GM21576 (cell line): Measurements from ENCODE around the gene ACACA.
"Not testable (repeated sequence)": the region's sequence is repeated elsewhere in the genome, so short reads cannot be mapped to it uniquely, and the experiment has no call there.

Experiments used
- ATAC-seq: cut with Tn5 transposase; IDR thresholded peaks from one replicate; pipeline ENCODE4 v1.9.1; 2021; ENCODE audit warnings: mild to moderate bottlenecking, moderate library complexity; ENCODE audit not compliant: unreplicated experiment

Gene ACACA

DNA sequence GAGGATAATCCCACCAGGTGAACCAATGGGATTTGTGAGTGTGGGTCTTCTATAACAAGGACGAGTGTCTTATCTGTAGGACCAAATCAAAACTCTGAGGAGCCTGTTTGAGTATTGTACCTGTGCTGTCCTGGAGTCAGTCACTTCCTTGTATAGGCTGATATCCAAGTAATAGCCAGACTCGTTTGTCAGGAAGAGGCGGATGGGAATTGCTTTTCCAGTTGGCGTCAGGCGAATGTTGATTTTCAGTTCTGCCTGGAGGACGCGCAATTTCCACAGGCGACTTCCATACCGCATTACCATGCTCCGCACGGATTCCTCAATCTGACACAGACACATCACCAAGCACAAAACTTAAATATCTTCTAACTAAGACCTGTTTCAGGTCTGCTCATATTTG is 218.5 kb downstream of the ACACA start:
- no peak for ATAC-seq

DNA sequence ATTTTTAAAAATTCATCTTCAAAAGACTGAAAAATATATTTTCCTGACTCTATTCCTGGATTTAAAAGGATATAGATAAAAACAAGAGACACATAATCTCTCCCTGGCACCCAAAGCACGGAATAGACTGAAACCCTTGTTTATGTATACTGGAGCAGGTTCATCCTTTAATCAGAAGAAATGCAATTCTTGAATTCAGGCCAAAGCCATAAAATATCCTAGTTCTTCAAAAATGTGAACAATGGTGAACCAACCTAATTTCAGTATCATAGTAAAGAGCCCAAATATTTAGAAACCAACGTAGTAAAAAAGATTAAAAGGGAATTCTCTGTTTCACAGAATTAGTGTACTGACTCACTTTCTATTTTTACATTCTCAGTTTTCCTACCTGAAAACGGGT is 219.4 kb downstream of the ACACA start:
- ATAC-seq: no peak

DNA sequence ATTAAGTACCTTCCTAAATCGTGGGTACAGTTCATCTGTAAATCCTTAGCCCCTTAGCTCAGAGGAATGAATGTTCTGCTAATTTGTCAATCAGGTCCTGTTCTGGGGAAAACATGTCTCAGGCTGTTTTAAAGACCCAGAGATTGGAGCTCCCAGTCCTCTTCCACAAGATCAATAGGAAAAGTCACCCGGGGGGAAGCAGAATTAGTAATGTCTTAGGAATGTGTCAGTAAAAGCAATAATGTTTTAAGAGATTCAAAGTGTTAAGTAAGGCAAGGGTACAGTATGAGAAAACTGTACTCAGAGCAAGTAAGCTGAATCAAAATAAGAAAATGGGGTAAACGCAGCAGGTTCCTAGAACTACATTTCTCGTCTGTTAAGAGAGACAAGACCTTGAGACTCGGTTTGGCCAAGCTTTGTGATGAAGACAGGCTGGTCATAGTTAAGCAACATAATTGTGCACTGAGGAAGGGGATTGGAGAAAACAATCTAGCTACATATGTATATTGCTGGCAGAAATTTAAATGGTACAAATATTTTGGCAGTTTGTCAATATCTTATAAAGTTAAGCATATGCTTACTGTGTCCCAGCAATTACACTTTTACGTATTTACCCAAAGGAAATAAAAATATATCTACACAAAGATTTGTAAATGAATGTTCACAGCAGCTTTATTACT is 223.7 kb downstream of the ACACA start:
- no peak for ATAC-seq

DNA sequence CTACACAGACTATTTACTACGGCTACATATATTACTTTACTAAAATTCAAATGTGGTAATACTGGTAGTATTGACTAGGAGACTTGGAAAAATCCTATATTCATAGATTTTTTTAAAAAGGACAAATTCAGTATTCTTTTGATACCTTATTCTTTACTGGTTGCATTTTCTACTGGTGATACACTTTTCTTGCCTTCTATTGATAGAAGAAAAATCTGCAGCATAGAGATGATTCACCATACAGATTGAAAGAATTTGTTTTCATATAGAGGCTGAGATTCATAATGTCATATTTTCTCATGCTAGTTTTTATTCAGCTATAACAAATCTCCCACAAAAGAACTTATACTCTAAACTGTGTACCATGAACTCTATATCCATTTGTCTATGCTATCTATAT is 226.3 kb downstream of the ACACA start:
- ATAC-seq: no peak

DNA sequence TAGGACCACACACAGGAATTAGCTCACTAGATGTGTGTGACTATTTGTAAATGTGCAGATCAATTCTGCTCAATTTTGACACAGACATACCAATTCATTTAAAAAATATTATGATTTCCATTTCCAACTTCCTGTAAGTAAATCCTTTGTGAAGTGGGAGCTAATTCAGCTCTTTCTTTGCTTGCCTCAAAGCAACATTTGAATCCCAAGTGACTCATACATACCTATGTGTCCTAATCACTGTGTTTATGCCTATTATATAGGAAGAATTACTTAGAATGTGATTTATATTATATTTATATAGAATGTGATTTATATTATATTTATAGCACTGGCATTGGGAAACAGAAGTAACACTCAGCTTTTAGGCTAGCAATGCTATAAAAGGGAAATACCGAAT is 226.7 kb downstream of the ACACA start:
- ATAC-seq: no peak

DNA sequence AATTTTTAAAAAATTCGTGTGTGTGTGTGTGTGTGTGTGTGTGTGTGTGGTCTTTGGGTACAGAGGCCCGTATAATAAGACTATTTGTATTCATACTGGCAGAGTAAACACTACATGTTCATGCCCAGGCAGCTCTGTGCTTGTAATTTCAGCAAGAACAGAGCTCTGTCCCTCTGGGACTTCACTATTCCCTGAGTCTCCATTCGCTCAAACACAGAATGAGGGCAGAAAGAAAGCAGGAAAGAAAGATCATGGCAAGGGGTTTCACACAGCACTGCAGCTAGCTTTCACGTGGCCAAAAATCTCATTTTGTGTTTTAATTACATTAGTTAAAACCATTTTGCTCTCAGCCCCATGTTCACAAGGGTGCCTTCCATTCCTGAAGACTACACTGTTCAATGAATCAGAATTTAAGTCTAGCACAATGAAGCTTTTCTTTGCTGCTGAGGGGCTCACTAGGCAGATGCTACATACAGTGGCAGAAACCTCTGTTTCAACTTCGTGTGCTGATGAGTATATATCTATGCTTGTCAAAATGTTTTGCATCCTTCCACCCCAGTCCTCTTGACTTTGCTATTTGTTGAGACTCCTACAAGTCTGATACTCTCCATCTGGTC is 229.3 kb downstream of the ACACA start:
- ATAC-seq: no peak

DNA sequence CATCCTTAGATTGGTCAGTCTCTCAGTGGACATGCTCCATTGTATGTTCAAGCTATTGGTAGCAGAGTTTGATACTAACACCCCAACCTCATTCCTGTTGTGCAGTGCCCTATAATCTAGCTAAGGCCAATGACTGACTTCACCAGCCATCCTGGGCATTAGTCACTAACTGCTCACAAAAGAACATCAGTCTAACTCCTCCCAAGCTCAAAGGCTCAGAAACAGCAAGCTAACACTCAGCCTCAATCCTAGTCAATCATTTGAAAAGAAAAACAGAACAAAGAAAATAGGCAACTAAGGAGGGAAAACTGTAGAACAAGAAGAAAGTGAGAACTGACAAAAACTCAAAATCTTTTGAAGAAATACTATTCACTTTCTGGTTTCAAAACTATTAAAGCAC is 229.9 kb downstream of the ACACA start:
- ATAC-seq: no peak

DNA sequence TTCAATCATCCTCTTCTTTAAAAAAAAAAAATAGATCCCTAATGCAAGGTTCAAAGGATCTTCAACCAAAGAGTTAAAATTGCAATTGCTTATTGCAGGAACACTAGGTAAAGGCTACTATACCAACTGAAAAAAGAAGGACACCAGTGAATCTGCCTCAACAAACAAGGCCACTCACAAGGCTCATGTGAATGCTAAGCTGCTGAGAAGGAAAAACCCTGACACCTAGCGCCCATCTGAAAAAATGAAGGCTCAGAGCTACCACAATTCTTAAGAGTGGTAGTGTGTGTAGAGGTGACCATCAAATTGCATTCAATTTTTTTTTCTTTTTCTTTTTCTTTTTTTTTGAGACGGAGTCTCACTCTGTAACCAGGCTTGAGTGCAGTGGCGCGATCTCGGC is 232.4 kb downstream of the ACACA start:
- ATAC-seq: no peak

DNA sequence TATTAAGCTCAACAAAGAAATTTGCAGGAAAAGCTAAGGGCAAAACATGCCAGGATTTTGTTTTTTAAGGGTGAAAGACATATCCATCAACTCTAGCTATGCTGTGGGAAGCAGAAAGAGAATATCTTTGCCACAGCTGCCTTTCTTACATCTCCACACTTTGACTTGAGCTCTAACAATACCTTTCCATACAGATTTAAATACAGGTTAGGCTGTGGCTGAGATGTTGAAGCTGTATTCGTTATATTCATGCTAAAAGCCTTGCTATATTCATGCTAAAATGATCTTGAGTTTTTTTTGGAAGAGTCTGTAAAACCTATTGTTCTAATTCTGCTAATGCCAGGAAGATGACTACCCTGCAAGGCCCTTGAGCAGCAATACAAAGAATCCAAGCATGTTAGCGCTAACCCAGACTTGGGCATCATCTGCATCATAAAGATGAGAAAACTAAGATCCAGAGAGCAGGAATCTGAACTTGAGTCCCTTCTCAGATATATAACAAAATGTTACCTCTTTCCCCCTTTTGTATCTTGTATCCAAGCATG is 235.7 kb downstream of the ACACA start:
- ATAC-seq: no peak

DNA sequence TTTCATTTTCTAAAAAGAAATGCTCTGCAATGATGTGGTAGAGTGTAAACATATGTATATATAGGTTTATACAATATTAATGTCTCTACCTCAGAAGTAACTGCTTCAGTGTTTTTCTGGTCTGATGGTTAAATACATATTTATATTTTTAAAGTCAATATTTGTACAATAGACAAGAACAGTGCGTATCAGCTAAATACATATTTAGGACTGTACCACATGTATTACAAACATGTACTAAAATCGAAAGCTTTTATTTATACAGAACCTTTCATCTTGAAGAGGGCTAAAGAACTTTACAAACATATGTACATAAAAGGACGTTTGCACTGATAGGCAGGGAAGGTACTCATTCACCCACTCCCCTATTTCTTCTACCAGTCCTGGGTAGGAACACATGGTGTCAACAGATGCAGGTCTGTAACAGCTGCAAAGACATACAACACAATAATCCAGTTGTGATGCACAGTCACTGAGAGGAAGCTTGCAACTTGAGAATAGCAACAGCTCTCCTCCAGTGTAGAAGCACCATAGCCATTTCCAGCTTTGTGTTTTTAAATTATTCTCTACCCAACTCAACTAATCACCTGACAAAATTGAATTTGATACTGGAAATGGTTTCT is 237.8 kb downstream of the ACACA start:
- no peak for ATAC-seq

DNA sequence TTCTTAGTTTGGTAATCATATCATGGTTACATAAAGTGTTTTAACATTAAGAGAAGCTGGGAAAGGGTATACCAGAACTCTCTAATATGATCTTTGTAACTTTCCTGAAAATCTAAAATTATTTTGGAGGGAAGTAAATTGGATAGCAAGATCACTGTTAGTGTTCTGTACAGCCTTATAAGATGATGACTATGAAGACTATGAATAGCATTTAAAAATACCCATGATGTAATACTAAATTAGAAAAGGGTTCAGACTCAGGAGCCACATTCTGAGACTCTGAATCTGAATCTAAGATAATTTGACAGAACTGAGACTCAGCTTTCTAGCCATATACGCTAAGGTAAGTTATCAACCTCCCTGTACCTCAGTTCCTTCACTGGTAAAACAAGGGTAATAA is 238.9 kb downstream of the ACACA start:
- no peak for ATAC-seq

DNA sequence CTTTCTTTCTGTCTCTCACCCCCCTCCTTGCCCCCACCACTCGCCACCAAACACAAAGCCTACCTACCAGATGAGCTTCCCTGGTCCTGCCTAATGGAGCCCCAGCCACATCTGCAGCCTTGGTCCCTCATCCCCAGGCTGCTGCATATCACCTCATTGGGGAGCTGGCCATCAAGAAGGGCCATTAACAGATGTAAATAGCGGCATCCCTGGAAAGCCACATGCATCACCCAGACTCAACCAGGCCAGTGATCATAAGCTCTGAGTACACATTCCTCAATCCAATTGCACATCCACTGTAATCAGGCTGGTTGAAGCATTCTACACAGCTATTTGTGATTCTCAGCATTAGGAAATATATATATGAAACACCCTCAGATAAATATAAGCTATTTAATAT is 242.6 kb downstream of the ACACA start:
- no peak for ATAC-seq

DNA sequence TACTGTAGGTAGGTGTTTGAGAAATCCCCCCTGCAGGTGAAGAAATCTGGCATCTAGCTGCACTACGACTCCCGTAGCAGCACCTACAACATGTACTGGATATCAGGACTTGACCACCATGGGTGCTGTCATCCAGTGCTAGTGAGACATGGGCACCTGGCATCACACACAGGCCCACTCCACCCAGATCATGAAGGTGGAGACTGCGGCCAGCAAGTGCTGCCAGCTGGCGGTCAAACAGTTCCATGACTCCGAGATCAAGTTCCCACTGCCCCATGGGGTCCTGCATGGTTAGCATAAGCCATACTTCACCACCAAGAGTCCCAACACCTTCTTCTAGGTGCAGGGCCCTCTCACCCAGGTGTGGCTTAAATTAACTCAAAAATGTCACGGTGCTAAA is 243.8 kb downstream of the ACACA start:
- ATAC-seq: no peak

DNA sequence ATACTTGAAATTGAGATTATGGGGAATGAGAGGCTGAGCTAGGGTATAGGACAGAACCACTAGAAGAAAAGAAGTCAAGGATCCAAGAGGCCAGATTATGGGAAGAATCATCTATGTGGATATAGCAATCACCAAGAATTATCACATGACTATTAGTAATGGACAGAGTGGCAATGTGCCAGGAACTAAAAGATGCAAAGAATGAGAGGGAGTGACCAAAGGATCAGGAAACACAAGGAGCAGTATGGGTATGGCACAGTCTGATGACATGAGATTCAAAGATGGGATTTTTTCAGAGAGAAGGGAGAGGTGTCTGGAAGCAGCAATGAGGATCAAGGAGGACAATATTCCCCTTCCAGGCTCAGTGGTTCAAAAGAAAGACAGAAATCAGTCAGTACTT is 245.7 kb downstream of the ACACA start:
- ATAC-seq: no peak

DNA sequence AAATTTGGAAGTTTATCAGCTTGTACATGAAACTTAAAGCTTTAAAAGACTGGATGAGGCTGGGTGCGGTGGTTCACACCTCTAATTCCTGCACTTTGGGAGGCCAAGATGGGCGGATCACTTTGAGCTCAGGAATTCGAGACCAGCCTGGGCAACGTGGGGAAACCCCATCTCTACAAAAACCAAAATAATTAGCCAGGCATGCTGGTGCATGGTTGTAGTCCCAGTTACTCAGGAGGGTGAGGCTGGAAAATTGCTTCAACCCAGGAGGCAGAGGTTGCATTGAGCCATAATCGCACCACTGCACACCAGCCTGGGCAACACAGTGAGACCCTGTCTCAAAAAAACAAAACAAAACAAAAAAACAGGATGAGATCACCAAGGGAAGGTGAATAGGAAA is 248.3 kb downstream of the ACACA start:
- ATAC-seq: no peak

DNA sequence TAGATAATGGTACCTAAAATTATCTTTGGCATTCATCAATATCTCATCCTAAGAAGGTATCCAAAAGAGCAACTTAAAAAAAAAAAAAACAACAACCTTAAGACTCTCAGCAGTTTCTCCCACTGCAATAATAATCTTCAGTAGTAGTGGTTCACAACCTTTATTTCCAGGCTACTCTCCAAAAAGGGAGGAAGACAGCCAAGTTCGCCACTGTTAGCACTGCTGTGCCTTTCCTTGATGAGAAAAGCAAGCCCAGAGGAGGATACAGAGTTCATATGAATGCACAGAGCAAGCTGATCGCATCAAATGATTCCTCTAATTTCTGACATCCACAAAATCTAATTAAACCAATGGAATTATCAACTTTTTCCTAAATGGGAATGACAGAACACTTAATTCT is 258.5 kb downstream of the ACACA start:
- ATAC-seq: no peak

DNA sequence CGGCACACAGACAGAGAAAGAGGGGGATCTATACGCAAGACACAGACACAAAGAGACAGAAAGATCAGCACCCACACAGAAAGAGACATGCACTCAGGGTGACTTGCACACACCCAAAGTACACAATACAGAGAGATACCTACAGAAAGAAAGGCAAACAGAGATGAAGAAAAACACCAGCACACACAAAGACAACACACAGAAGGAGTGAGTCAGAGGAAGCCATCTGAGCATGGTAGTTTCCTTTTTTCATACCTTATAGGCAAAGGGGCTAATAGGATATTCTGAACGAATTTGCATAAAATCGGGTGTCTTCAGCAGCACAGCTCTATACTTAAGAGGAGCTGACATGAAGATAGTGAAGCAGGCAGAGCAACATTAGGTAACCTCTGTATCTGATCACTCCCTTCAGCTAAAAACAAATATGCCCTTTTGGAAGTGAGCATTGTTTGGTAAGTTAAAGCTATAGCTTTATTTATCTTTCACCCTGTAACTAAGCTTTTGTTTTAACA is 259.3 kb downstream of the ACACA start:
- peak; percentile 62 for ATAC-seq

DNA sequence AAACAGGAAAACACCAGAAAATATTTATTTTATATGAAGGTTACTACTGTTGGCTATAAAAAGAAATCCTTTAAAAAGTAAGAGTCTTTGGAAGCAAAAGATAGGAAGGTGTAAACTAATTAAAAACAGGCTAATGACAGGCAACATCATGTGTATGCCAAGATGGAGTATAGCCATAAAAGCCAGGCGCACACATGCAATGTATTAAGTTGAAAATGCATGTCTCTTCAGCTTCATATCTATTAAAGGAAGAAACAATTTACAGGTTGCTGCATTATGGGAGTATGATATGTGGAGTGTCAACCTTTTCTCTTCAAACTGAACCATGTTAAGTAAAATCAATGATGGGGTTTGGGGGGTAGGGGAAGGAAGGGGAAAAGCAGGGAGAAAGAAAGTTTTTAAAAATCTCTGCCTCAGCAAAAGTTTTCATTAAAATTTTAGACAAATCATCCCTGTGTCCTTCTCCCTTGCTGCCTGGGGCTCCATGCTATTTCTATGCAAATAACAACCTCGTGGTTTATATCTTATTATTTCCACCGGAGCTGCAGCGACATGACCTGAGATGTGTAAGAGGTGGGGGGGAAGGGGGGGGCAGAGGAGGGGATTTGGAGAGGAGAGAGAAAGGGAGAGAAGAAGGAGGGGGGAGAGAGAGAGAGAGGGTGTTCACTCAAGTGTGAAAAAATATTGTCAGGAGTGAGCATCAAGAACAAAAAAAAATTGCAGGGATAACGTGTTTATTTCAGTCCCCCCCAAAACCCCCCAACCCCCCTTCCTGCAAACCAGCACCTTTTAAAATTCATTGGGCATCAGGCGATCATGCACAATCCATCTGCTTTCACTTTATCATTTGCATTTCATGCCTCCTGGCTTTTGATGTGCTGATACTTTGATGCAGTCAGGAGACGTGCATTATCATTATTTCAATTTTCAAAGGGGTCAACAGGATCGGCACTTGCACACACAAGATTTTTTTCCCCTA is 260.3 kb downstream of the ACACA start:
- no peak for ATAC-seq

DNA sequence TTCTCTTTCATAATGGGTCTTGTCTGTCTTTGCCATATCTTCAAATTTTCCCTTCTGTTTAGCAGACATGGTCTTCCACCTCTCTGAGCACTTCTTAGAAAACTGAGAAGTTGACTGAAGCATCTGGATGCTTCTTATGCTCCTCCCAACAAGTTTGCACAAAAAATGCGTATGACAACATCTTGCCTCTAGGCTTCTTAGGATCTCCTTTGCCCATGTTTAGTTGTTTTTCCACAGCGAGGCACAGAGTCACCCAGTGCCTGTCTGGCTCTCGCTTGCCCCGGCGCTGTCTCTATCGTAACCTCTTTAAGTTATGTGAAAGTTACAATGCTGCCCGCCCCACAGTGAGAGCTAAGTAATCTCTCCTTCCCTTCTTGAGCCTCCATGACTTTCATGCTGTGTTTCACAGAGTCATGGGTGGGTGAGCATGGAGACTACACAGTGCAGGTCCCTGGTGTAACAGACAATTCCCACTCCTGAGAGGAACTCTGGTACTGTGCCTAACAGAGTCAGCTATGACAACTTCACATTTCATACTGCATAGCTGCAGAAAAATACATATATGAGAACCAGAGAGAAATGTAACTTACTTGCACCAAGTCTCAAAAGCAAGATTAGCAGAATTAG is 262.4 kb downstream of the ACACA start:
- ATAC-seq: no peak

DNA sequence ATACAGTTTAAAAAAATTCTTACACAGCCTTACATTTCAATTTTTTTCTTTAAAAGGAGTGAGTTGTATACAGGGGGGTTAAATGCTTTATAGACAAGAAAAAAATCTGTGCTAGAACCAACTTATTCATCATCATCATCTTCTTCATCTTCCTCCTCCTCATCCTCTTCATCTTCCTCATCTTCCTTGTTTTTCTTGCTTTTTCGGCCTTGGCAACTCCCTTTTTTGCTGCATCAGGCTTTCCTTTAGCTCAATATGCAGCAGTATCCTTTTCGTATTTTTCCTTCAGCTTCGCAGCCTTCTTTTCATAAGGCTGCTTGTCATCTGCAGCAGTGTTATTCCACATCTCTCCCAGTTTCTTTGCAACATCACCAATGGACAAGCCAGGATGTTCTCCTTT is 263.1 kb downstream of the ACACA start:
- not testable (repeated sequence) for ATAC-seq
